ENCODE results near the gene MALRD1.

- TF ChIP-seq POLR2A (IDR thresholded peaks at IDR 0.05) (no peak), EP300 (IDR thresholded peaks at IDR 0.05) (no peak), CTCF (IDR thresholded peaks at IDR 0.05) (no peak), POLR2AphosphoS5 (IDR thresholded peaks at IDR 0.05) (no peak)
Observed at GRCh38 chr10:19719284-19719683, 670.7 kb downstream of the MALRD1 start.

Data from sigmoid colon (tissue), 4 donors.